Measurements from ENCODE around the gene BOD1L1. TPM values are rescaled to one million over a fixed set of nuclear protein-coding genes. Genes with fewer than 3 reads are reported as not detected.

The BOD1L1 gene
- total RNA-seq, 4 donors from 2014 or later = 33.7 to 72.2 (median 60.8) TPM

GRCh38 chr4:13665701-13666660 lies 38.5 kb upstream of the BOD1L1 start:
- 35 to 60% methylated on average over 2 to 4 of the region's 5 CpGs for WGBS, 2 donors (ENCODE audit: low coverage in 1 of 2)
- no peaks in the 10 kb centered on the region for H3K4me1 ChIP-seq
- no peaks in the 10 kb centered on the region for H3K27me3 ChIP-seq
- TF ChIP-seq EP300 (IDR thresholded peaks at IDR 0.05; ENCODE audit: low read depth) = no peak
- no peak for TF ChIP-seq POLR2AphosphoS5 (IDR thresholded peaks at IDR 0.05)
- TF ChIP-seq, protein P1, sequence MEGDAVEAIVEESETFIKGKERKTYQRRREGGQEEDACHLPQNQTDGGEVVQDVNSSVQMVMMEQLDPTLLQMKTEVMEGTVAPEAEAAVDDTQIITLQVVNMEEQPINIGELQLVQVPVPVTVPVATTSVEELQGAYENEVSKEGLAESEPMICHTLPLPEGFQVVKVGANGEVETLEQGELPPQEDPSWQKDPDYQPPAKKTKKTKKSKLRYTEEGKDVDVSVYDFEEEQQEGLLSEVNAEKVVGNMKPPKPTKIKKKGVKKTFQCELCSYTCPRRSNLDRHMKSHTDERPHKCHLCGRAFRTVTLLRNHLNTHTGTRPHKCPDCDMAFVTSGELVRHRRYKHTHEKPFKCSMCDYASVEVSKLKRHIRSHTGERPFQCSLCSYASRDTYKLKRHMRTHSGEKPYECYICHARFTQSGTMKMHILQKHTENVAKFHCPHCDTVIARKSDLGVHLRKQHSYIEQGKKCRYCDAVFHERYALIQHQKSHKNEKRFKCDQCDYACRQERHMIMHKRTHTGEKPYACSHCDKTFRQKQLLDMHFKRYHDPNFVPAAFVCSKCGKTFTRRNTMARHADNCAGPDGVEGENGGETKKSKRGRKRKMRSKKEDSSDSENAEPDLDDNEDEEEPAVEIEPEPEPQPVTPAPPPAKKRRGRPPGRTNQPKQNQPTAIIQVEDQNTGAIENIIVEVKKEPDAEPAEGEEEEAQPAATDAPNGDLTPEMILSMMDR (IDR thresholded peaks at IDR 0.05) = no peak
- TF ChIP-seq POLR2A (IDR thresholded peaks at IDR 0.05) = no peak
- no peak for DNase-seq
- H3K4me3 ChIP-seq = no peak overlapping the region
- H3K36me3 ChIP-seq = no peaks in the 10 kb centered on the region
- no peak overlapping the region for H3K27ac ChIP-seq
- H3K9me3 ChIP-seq = no peaks in the 10 kb centered on the region
- in situ Hi-C loops (cut with MboI; ENCODE audit: low pct_ligation_motif_present in 1 of 4, low pct_unique_long_range_greater_than_20kb in 1 of 4, low sequenced_read_pairs in 3 of 4) (loop anchor here in 3 of 4 donors (25.0 kb wide), 2 partner anchors 1121 to 1496 kb away; no protein-coding TSS in a partner anchor), intact Hi-C loops (cut with DNase I; ENCODE audit: low total_unique reads) (no loop called here)

DNA sequence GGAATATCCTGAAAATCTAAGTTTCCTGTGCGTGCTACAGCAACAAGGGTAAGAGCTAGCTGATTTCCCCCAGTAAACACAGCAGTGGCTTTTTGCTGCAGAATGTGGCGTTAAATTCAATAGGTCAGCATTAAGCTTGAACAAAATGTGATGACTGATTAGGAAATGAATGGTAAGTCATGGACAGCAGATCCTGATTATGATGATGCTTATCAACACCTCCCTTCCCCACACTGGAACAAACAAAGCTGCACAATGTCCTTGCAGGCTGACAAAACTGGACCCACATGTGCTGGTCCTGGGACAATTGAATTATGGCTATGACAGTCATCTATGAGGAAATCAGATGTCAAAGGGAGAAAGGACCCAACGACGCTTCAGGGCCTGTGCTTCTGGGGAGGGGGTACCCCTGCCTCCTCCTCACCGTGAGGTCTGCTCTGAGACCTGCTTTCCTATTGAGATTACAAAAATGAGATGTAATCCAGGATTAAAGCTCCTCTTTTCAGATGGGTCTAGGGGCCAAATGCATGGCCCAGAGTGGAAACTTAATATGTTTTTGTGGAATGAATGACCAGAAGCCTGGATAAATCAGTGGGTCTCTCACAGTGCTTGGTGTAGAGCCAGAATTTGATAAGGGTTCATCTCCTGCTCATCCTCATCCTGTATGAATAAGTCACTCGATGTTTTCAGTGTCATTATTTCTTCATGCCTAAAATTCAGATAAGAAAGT lies 32.0 kb upstream of the BOD1L1 start:
- Histone ChIP-seq H3K27me3 (no peaks in the 10 kb centered on the region), H3K4me3 (no peak overlapping the region), H3K4me1 (peaks cover 0 to 8% (median 1%) of the 10 kb centered on the region in 4 donors), H3K36me3 (no peaks in the 10 kb centered on the region), H3K9me3 (no peaks in the 10 kb centered on the region), H3K27ac (no peak overlapping the region)
- DNase-seq = no peak
- in situ Hi-C loops (cut with MboI; ENCODE audit: low pct_ligation_motif_present in 1 of 4, low pct_unique_long_range_greater_than_20kb in 1 of 4, low sequenced_read_pairs in 3 of 4) (loop anchor here in 3 of 4 donors (25.0 kb wide), 2 partner anchors 1128 to 1503 kb away; no protein-coding TSS in a partner anchor), intact Hi-C loops (cut with DNase I; ENCODE audit: low total_unique reads) (no loop called here)
- no peak for TF ChIP-seq EP300 (IDR thresholded peaks at IDR 0.05; ENCODE audit: low read depth)
- TF ChIP-seq, protein P1 (IDR thresholded peaks at IDR 0.05) = no peak
- no peak for TF ChIP-seq POLR2A (IDR thresholded peaks at IDR 0.05)
- TF ChIP-seq POLR2AphosphoS5 (IDR thresholded peaks at IDR 0.05) = no peak
- WGBS, 2 donors (ENCODE audit: low coverage in 1 of 2) = 81 to 84% methylated on average over 3 to 6 of the region's 6 CpGs

- 9 to 15% methylated on average over 13 of the region's 13 CpGs for WGBS, 2 donors (ENCODE audit: low coverage in 1 of 2)
- Histone ChIP-seq H3K27me3 (no peaks in the 10 kb centered on the region), H3K4me1 (peaks cover 0 to 17% (median 2%) of the 10 kb centered on the region in 4 donors), H3K27ac (no peak overlapping the region), H3K9me3 (no peaks in the 10 kb centered on the region), H3K36me3 (no peaks in the 10 kb centered on the region), H3K4me3 (peak overlapping the region in 1 of 4 donors; percentile 30)
- peak; percentile 54 for DNase-seq
- intact Hi-C loops (cut with DNase I; ENCODE audit: low total_unique reads) (no loop called here), in situ Hi-C loops (cut with MboI; ENCODE audit: low pct_ligation_motif_present in 1 of 4, low pct_unique_long_range_greater_than_20kb in 1 of 4, low sequenced_read_pairs in 3 of 4) (loop anchor here in 3 of 4 donors (25.0 kb wide), 2 partner anchors 1131 to 1506 kb away; no protein-coding TSS in a partner anchor)
- TF ChIP-seq EP300 (IDR thresholded peaks at IDR 0.05; ENCODE audit: low read depth) = no peak
- TF ChIP-seq, protein P1 (IDR thresholded peaks at IDR 0.05) = peak; percentile 66 to 79 (median 76)
Observed at GRCh38 chr4:13656569-13657405, 29.3 kb upstream of the BOD1L1 start.

All from transverse colon (tissue), 4 donors.